Activated CD8-positive, alpha-beta memory T cell treated with anti-CD3 and anti-CD28 coated beads, Interleukin-2, amount 10 ng/mL, durations not matched to agents 7 days and 5 days (primary cell): Measurements from ENCODE around the gene ATPAF1. TPM values are rescaled to one million over a fixed set of nuclear protein-coding genes. Genes with fewer than 3 reads are reported as not detected.

ENCODE experiments used
- ATAC-seq: fragments of 150-1000 bp; cut with Tn5 transposase; one replicate; pipeline ENCODE4 v1.10.0; 2021; ENCODE audit warnings: moderate library complexity
- CTCF ChIA-PET: fragments of 350-600 bp; sonication (Branson Sonifier 250); formaldehyde crosslinking; loops from one replicate; lab custom pipeline; 2021; ENCODE audit warnings: antibody characterized with exemption; lab: Charles Lee
- DNase-seq: peaks from one replicate; pipeline ENCODE4 v3.0.0-alpha.2; 2020
- H3K27ac Mint-ChIP-seq: one replicate; pipeline ENCODE4 v1.8.0; 2021; ENCODE audit warnings: mild to moderate bottlenecking, mixed read lengths
- H3K27me3 Mint-ChIP-seq: one replicate; pipeline ENCODE4 v1.8.0; 2021; ENCODE audit warnings: mixed read lengths
- H3K36me3 Mint-ChIP-seq: one replicate; pipeline ENCODE4 v1.8.0; 2021; ENCODE audit warnings: mild to moderate bottlenecking, mixed read lengths
- H3K4me1 Mint-ChIP-seq: one replicate; pipeline ENCODE4 v1.8.0; 2021; ENCODE audit warnings: mixed read lengths
- H3K4me3 Mint-ChIP-seq: one replicate; pipeline ENCODE4 v1.8.0; 2021; ENCODE audit warnings: mild to moderate bottlenecking, moderate library complexity, mixed read lengths
- H3K9me3 Mint-ChIP-seq: one replicate; pipeline ENCODE4 v1.8.0; 2022; ENCODE audit warnings: low read depth, mixed read lengths
- total RNA-seq, 2 experiments: library from RNA; stranded (reverse); gene quantifications; one replicate each; pipeline ENCODE4 v1.2.3, GENCODE V29; 2021

Gene ATPAF1
- total RNA-seq, 2 experiments from 2014 or later, result 44.2 to 44.3 TPM

DNA sequence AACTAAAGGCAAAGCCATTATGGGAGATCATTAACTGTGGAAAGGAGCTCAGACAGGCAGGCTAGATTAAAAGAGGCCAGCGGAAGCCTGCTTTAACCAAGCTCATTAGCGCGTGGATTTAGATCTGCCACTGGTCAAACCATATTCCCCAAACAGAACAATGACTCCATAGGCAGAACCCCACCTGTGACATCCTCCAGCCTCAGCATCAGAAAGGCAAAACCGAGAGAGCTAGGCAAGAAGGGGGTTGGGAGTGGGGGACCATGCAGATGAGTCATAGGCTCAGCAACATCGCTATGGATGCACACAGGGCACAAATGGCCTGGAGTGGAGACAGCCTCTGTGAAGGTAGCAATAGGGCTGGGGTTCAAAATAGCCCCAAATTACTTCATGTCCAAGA is 84.7 kb downstream of the ATPAF1 start:
- peaks cover 68% of the 10 kb centered on the region for H3K36me3 Mint-ChIP-seq
- ATAC-seq, result no peak
- H3K4me1 Mint-ChIP-seq, result peaks cover 50% of the 10 kb centered on the region
- no peak for DNase-seq
- H3K27me3 Mint-ChIP-seq, result no peaks in the 10 kb centered on the region
- CTCF ChIA-PET, result interaction anchor here (1.2 to 5.4 kb wide), 4 partner anchors 21 to 50 kb away, joined by 3 to 38 read pairs (median 13); partner anchors contain the start of genes MKNK1 and MOB3C
- no peak overlapping the region for H3K4me3 Mint-ChIP-seq
- H3K27ac Mint-ChIP-seq, result peak overlapping the region; percentile 94
- no peaks in the 10 kb centered on the region for H3K9me3 Mint-ChIP-seq

DNA sequence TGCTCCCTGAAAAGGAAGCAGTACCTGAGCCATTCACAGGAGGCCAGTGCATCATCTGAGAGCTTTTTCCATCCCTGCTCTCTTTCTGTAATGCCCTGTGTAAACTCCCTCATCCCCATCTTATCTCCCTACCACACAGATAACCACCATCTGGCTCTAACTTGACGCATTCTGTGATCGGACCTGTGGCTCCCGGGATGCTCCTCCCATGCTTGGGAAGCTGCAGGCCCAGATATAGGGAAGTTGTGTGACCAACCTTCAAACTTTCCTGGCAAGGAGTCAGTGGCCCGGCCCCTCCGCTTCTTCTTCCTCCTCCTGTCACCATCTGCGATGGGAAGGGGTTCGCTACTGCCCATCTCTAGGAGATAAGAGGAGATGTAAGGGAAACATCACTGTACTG is 85.2 kb downstream of the ATPAF1 start:
- Mint-ChIP-seq H3K4me3 (no peak overlapping the region), H3K9me3 (no peaks in the 10 kb centered on the region), H3K36me3 (peaks cover 71% of the 10 kb centered on the region), H3K27me3 (no peaks in the 10 kb centered on the region), H3K27ac (peak overlapping the region; percentile 94), H3K4me1 (peaks cover 54% of the 10 kb centered on the region)
- ATAC-seq (no peak), DNase-seq (no peak)
- CTCF ChIA-PET, result interaction anchor here (0.6 to 5.4 kb wide), 6 partner anchors 13 to 142 kb away, joined by 3 to 38 read pairs (median 6); partner anchors contain the start of genes MKNK1 and MOB3C

Other genes starting within 250 kb of the ATPAF1 start
- gene DMBX1, start 178.5 kb downstream of the ATPAF1 start, total RNA-seq, result under 1 TPM in 1 of 2 experiments, not detected in 1; 0.15 TPM
- gene KNCN, start 116.7 kb downstream of the ATPAF1 start, total RNA-seq, result not detected
- gene MKNK1, start 64.1 kb downstream of the ATPAF1 start, total RNA-seq, result 10 to 100 TPM; 70.6 to 78.6 TPM
- 10 to 100 TPM; 18.3 to 20.7 TPM for gene MOB3C, start 51.6 kb downstream of the ATPAF1 start, total RNA-seq
- gene TEX38, start 3.5 kb upstream of the ATPAF1 start, total RNA-seq, result not detected
- gene EFCAB14, start 50.8 kb upstream of the ATPAF1 start, total RNA-seq, result 10 to 100 TPM; 79.2 to 79.4 TPM
- gene CYP4B1, start 130.7 kb upstream of the ATPAF1 start, total RNA-seq, result not detected